GM21381 (cell line): ENCODE data around the gene PKIG.

Experiments
- ATAC-seq: cut with Tn5 transposase; IDR thresholded peaks from one replicate; pipeline ENCODE4 v1.9.1; 2021; ENCODE audit warnings: mild to moderate bottlenecking, moderate library complexity; ENCODE audit not compliant: unreplicated experiment

Gene PKIG

GRCh38 chr20:44615876-44616603 is 33.7 kb downstream of the PKIG start:
- ATAC-seq, result no peak

GRCh38 chr20:44616604-44616964 is 34.2 kb downstream of the PKIG start:
- no peak for ATAC-seq

DNA sequence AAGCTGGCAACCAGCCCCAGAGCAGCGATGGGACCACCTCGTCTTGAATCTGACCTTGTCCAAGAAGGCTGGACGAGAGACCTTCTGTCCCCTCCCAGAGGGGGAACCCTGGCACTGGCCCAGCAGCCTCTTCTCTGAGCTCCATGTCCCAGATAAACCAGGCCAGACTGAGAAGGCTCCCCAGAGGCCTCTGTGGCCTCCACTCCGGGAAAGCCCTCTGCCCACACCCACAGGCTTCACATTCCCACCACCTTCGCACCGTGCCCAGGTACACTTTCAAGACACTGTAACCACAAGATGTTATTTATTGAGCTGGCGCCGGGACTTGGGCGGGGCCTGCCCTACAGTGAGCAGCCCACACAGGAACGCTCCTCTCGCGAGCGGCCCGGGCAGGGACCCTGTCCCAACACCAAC is 35.9 kb downstream of the PKIG start:
- no peak for ATAC-seq

- no peak for ATAC-seq
Observed at GRCh38 chr20:44619294-44619693, 36.9 kb downstream of the PKIG start.

- ATAC-seq, result no peak
Observed at GRCh38 chr20:44620030-44620429, 37.7 kb downstream of the PKIG start.

DNA sequence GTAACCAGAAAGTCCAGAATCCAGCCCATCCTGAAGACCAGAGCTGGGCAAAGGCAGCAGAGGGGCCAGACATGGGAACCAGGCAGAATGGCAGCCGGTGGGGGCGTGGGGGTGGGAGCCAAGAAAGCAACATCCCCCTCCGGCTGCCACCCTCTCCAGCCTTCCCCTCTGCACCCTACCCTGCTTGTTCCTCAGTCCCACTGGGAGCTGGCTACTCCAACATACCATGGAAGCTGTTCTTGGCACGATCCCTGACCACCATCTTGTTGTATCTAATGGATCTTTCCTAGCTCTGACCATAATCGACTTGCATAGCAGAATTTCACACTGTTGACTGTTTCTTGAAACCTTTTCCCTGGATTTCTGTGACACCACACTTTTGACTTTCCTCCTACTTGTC is 38.9 kb downstream of the PKIG start:
- ATAC-seq, result no peak

GRCh38 chr20:44621939-44622338 is 39.6 kb downstream of the PKIG start:
- ATAC-seq, result no peak

- no peak for ATAC-seq
Observed at GRCh38 chr20:44622501-44623270, 40.3 kb downstream of the PKIG start.

- ATAC-seq, result no peak
Observed at GRCh38 chr20:44624152-44624551, 41.8 kb downstream of the PKIG start.

DNA sequence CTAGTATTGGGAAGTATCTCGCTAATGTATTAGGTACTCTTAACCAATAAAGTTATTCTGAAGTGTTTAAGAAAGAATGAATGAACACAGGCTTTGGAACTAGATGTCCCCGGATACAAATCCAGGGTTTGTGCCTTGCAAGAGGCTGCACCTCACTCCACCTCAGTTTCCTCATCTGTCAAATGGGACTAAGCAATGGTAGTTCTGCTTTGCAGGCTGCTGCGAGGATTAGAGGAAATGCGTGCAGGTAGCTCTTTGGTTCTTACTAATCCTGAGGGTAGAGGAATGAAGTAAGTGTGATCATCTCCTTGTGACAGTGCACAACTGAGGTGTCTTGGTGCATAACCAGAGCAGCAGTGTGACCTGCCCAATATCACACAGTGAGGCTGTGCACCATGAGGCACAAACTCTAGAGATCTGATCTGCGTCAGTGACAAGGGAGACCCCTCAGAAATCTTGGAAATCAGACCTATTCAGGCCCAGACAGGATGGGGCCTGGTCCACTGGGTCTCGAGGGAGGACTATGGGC is 42.4 kb downstream of the PKIG start:
- no peak for ATAC-seq

DNA sequence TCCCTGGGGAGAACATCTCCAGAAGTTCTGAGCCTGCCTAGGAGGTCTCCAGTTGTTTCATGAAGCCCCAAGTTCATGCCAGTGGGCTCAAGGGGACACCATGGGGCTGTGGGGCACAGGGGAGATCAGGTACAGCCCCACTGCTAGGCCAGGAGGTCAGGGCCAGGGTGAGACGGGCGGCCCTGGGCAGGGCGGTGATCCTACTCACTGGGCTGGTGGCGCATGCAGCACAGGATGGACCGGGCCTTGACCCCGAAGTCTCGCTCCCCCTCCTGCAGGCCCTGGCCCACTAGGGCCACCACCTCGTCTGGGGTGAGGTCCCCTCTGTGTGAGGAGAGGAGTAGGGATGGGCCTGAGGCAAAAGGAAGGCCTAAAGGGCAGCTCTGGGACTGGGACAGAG is 43.0 kb downstream of the PKIG start:
- no peak for ATAC-seq

GRCh38 chr20:44626278-44626677 is 43.9 kb downstream of the PKIG start:
- ATAC-seq, result no peak

- ATAC-seq, result no peak
Observed at GRCh38 chr20:44627364-44628010, 45.1 kb downstream of the PKIG start.

GRCh38 chr20:44629017-44629385 is 46.6 kb downstream of the PKIG start:
- ATAC-seq, result no peak

- ATAC-seq, result no peak
Observed at GRCh38 chr20:44629542-44629941, 47.2 kb downstream of the PKIG start.

GRCh38 chr20:44630297-44630696 is 47.9 kb downstream of the PKIG start:
- no peak for ATAC-seq

GRCh38 chr20:44632103-44632752 is 49.8 kb downstream of the PKIG start:
- no peak for ATAC-seq

GRCh38 chr20:44633187-44633810 is 50.9 kb downstream of the PKIG start:
- ATAC-seq, result no peak

- ATAC-seq, result no peak
Observed at GRCh38 chr20:44633872-44634600, 51.7 kb downstream of the PKIG start.

- no peak for ATAC-seq
Observed at GRCh38 chr20:44635877-44636276, 53.5 kb downstream of the PKIG start.
